ENCODE measurements around the gene TUBB3. TPM values are rescaled to one million over a fixed set of nuclear protein-coding genes. Genes with fewer than 3 reads are reported as not detected.
A peak's percentile ranks its signal among the peaks of the same experiment; 100 is the strongest.

TUBB3 gene
- total and polyA plus RNA-seq, 9 of the 15 experiments (the other 6 are each of a cell fraction or from before 2014, with no cell fraction given): 0.18 to 12.5 (median 5.0) TPM

DNA sequence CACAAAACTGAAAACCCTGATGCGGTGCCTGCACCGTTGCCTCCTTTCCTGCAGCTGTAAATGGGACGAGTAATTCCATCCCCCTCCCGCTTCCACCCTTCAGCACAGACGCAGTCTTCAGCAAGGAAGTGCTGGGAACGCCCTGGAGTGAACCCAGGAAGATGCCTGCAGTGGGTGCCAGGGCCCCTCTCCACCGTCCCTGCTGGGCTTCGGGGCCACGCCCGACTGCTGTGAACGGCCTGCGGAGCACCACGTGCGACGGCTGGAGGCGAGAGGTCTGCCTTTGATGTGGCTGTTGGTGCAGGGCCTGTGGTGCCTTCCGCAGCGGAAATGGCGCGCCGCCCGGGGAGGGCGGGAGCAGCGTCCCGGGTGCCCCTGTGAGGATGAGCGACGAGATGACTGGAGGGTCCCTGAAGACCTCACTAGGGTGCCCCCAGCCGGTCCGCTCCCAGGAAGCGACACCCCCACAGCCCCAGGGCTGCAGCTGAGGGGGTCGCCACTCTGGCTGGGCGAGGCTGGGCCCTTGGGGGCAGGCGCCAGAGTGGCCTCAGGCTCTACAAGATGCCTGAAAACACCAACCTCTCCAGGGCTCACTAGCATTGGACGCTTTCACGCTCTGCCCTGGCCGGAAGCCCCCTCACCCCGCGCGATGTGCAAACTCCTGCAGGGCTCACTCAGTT lies 5.2 kb upstream of the TUBB3 start (continued):
- TF ChIP-seq SMAD3 (CRISPR knock-in tag; conservative IDR thresholded peaks at IDR 0.05): no peak
- TF ChIP-seq THRA (IDR thresholded peaks at IDR 0.05): no peak
- TF ChIP-seq RBFOX2 (IDR thresholded peaks at IDR 0.05; ENCODE audit: low read depth, low read length): peak; percentile 75
- TF ChIP-seq RBBP5 (IDR thresholded peaks at IDR 0.05; ENCODE audit: borderline replicate concordance, insufficient read depth, low read length, poor library complexity, severe bottlenecking): peak; percentile 45
- no peak for TF ChIP-seq STAG1 (CRISPR knock-in tag; IDR thresholded peaks at IDR 0.05; ENCODE audit: borderline replicate concordance)
- peak; percentile 16; the same call in 1 of the 2 replicates for TF ChIP-seq ERF (CRISPR knock-in tag; IDR thresholded peaks at IDR 0.05)
- 0 out of 2 replicates have a peak, but pooled peaks have one; percentile 57 for TF ChIP-seq HNRNPL (IDR thresholded peaks at IDR 0.05; ENCODE audit: low read depth, low read length)
- TF ChIP-seq XRCC5 (IDR thresholded peaks at IDR 0.05; ENCODE audit: low read depth, low read length): no peak
- peak; percentile 25 for TF ChIP-seq SAP30 (IDR thresholded peaks at IDR 0.05; ENCODE audit: borderline replicate concordance, insufficient read depth, low read depth, low read length, poor library complexity, severe bottlenecking)
- TF ChIP-seq RERE (CRISPR knock-in tag; IDR thresholded peaks at IDR 0.05; ENCODE audit: borderline replicate concordance): no peak
- no peak for TF ChIP-seq ZNF134 (CRISPR knock-in tag; conservative IDR thresholded peaks at IDR 0.05)

Data from K562 (cell line).